Nephron (organoid): ENCODE data around the gene ZNF200.

Experiments used
- H3K27ac Mint-ChIP-seq, 3 experiments: 2 replicates each; pipeline ENCODE4 v1.8.0; 2020; ENCODE audit warnings: mixed read lengths in 3 of 3, mild to moderate bottlenecking in 2 of 3, moderate library complexity in 1 of 3
- H3K27me3 Mint-ChIP-seq: 2 replicates; pipeline ENCODE4 v1.8.0; 2021; ENCODE audit warnings: low read depth, mild to moderate bottlenecking, moderate library complexity, mixed read lengths
- H3K36me3 Mint-ChIP-seq: 2 replicates; pipeline ENCODE4 v1.8.0; 2020; ENCODE audit warnings: low read depth, mixed read lengths
- H3K4me1 Mint-ChIP-seq: 2 replicates; pipeline ENCODE4 v1.8.0; 2020; ENCODE audit warnings: mixed read lengths
- H3K4me3 Mint-ChIP-seq, 3 experiments: 2 replicates each; pipeline ENCODE4 v1.8.0; 2020; ENCODE audit warnings: mild to moderate bottlenecking in 3 of 3, mixed read lengths in 3 of 3, moderate library complexity in 2 of 3
- H3K9me3 Mint-ChIP-seq: 2 replicates; pipeline ENCODE4 v1.8.0; 2020; ENCODE audit warnings: mixed read lengths
- TF ChIP-seq, protein P1 (sequence below), 3 experiments: fragments of 200-600 bp; sonication (generic); IDR thresholded peaks; one replicate each; pipeline ENCODE4 v1.5.0; 2021; ENCODE audit warnings: antibody characterized with exemption in 3 of 3; ENCODE audit not compliant: unreplicated experiment in 3 of 3

The ZNF200 gene, protein sequence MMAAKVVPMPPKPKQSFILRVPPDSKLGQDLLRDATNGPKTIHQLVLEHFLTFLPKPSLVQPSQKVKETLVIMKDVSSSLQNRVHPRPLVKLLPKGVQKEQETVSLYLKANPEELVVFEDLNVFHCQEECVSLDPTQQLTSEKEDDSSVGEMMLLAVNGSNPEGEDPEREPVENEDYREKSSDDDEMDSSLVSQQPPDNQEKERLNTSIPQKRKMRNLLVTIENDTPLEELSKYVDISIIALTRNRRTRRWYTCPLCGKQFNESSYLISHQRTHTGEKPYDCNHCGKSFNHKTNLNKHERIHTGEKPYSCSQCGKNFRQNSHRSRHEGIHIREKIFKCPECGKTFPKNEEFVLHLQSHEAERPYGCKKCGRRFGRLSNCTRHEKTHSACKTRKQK

DNA sequence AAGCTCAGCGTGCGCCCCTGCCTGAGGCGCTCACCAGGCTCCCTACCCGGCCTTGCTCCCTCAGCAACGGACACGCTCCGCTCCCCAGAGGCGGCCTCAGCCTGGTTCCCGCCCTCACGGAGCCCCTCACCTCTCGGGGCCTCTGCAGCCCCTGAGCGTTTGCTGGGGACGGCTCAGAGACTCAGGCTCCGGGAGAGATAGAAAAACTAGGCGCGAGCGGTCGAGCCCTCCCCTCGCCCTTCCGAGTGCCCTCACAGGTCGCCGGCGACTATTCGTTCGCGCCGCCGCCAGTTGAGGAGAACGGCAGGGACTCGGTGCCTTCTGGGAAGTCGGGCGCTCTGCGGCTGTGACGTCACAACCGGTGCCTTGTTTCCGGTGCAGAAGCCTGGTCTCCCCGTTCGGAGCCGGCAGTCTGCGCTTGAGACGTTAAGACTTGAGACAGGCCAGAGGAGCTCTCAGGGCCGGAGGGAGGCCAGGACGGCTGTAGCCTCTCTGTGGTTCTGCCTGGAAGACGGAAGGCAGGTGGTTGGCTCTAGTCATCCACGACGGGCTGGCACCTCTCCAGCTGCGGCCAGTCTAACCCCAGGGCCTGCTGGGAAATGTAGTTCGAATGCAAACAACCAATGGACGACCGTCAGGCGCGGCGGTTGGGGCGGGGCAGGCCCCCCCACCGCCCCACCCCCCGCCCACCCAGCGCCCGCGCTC, at the start of gene ZNF200:
ZNF200 (minus strand) TSS at position 302 of the 705 bp plus-strand sequence. CDS start 1,403 bp downstream, outside the sequence.
- Mint-ChIP-seq H3K27ac (peak within 1 kb of the TSS; percentile 93 to 96 (median 95)), H3K4me1 (peaks cover 6% of the 10 kb centered on the region), H3K27me3 (no peaks in the 10 kb centered on the region), H3K9me3 (peaks cover 40% of the 10 kb centered on the region), H3K4me3 (peak within 1 kb of the TSS; percentile 94 to 96 (median 96)), H3K36me3 (peaks cover 40% of the 10 kb centered on the region)
- TF ChIP-seq, protein P1, sequence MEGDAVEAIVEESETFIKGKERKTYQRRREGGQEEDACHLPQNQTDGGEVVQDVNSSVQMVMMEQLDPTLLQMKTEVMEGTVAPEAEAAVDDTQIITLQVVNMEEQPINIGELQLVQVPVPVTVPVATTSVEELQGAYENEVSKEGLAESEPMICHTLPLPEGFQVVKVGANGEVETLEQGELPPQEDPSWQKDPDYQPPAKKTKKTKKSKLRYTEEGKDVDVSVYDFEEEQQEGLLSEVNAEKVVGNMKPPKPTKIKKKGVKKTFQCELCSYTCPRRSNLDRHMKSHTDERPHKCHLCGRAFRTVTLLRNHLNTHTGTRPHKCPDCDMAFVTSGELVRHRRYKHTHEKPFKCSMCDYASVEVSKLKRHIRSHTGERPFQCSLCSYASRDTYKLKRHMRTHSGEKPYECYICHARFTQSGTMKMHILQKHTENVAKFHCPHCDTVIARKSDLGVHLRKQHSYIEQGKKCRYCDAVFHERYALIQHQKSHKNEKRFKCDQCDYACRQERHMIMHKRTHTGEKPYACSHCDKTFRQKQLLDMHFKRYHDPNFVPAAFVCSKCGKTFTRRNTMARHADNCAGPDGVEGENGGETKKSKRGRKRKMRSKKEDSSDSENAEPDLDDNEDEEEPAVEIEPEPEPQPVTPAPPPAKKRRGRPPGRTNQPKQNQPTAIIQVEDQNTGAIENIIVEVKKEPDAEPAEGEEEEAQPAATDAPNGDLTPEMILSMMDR (IDR thresholded peaks at IDR 0.05; ENCODE audit: unreplicated experiment in 3 of 3): no peak

DNA sequence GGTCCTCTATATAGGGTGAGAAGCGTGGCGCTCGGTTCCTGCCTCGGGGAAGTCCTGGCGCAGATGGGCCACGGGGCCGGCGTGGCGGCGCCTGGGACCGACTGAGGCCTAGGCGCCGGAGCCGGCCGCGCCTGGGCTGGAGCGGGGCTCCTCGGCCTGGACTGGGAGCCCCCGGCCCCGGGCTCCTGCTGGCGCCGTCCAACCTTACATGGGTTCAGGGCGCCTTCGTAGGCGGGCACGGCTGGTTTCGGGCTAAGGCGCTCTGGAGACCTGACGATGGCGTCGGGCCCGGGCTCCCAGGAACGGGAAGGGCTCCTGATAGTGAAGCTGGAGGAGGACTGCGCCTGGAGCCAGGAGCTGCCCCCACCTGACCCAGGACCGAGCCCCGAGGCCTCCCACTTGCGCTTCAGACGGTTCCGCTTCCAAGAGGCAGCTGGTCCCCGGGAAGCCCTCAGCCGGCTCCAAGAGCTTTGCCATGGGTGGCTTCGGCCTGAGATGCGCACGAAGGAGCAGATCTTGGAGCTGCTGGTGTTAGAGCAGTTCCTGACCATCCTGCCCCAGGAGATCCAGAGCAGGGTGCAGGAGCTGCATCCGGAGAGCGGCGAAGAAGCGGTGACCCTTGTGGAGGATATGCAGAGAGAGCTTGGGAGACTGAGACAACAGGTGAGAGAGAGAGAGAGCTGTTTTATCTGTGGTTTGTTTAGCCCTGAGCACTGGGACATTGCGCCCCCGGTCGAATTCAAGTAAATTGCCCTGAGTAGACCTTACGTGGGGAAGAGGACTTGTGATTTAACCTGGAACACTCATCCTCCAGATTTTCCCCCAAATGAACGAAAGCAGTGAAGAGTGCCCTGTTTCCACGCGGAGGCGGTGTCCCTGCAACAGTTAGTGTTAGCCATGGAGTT, 48.8 kb upstream of the ZNF200 start:
- Mint-ChIP-seq H3K4me1 (peaks cover 15% of the 10 kb centered on the region), H3K27me3 (no peaks in the 10 kb centered on the region), H3K9me3 (peaks cover 29% of the 10 kb centered on the region), H3K27ac (peak overlapping the region; percentile 96 to 99 (median 99)), H3K36me3 (peaks cover 55% of the 10 kb centered on the region), H3K4me3 (peak overlapping the region; percentile 91 to 99 (median 95))
- TF ChIP-seq, protein P1 (IDR thresholded peaks at IDR 0.05; ENCODE audit: unreplicated experiment in 3 of 3): no peak

DNA sequence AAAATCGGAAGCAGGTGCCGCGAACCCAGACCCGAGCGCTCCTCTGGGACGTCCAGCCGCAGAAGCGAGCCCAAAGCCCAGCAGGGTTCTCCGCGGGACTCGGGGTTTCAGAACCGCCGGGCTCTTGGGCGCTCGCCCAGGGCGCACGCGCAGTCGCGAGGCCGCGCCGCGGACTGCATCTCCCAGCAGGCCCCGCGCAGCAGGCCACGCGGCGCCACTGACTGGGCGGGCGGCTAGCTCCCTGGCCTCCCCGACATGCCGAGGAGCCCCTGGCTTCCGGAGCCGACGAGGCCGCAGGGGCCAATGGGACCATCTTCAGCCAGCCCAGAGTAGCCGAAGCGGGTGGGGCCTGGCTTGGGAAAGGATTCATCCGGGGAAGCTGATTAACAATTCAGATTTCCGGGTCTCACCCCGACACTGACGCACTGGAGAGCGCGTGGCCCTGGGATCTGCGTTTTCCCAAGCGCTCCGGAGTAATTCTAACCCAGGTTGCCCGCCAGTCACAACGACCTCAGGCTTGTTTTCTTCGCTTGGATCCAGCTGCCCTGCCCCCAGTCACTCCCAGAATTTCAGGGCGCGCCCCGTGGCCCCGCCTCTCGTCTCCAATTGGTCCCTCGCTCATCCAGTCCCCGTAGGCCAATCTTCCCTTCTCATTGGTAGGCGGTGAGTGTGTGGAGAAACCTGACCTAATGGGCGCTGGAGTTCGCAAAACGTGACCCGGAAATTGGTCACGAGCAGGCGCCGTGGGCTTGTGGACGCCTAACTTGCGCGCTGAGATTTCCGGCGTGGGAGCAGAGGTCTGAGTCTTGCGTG, 48.0 kb upstream of the ZNF200 start, which contains the start of gene ZNF263:
ZNF263 (plus strand) TSS at position 762 of the 813 bp plus-strand sequence. CDS start 328 bp downstream, outside the sequence.
- Mint-ChIP-seq H3K36me3 (peaks cover 46% of the 10 kb centered on the region), H3K27ac (peak within 1 kb of the TSS; percentile 96 to 99 (median 99)), H3K27me3 (no peaks in the 10 kb centered on the region), H3K4me3 (peak within 1 kb of the TSS; percentile 91 to 99 (median 95)), H3K9me3 (peaks cover 25% of the 10 kb centered on the region), H3K4me1 (peaks cover 15% of the 10 kb centered on the region)
- TF ChIP-seq, protein P1 (IDR thresholded peaks at IDR 0.05; ENCODE audit: unreplicated experiment in 3 of 3): no peak

DNA sequence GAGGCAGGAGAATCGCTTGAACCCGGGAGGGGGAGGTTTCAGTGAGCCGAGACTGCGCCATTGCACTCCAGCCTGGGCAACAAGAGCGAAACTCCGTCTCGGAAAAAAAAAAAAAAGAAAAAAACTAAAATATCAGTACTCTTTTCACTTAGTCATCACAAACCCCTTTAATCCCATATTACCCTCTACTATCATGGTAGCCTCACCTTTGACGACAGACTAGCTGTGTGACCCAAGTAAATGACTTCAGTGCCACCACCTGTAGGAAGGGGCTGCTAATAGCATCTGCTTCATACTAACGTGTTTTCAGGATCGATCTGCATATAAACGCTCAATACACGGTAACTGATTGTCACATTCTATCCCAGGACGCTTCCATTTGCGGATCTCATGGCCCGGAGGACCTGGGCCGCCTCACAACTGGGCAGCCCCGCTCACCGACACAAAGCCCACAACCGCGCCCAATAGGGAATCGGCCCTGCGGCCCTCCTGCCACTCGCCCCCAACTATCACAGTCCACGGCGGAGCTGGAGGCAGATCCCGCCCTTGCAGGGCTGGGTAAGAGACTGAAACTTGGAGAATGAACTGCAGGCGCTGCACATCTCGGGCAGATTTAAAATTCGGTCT, 47.3 kb upstream of the ZNF200 start:
- H3K36me3 Mint-ChIP-seq: peaks cover 39% of the 10 kb centered on the region
- H3K9me3 Mint-ChIP-seq: peaks cover 20% of the 10 kb centered on the region
- H3K27me3 Mint-ChIP-seq: peaks cover 4% of the 10 kb centered on the region
- peak overlapping the region; percentile 96 to 99 (median 99) for H3K27ac Mint-ChIP-seq
- peak overlapping the region; percentile 91 to 99 (median 95) for H3K4me3 Mint-ChIP-seq
- peaks cover 15% of the 10 kb centered on the region for H3K4me1 Mint-ChIP-seq
- TF ChIP-seq, protein P1 (IDR thresholded peaks at IDR 0.05; ENCODE audit: unreplicated experiment in 3 of 3): no peak
